GM12891 (cell line): ENCODE data around the gene NCOR2.

Experiments
- DNase-seq: peaks from one replicate; pipeline ENCODE4 v3.0.0; 2011; ENCODE audit warnings: low spot score; ENCODE audit not compliant: insufficient read length
- FAIRE-seq: peaks from 2 replicates; lab custom pipeline; 2011; peaks lifted over from hg19 to GRCh38; lab: Jason Lieb, UNC
- PAX5 ChIP-seq: IDR thresholded peaks from 2 replicates; pipeline ENCODE4 v1.6.1; 2011; ENCODE audit warnings: low read length, moderate library complexity, mild to moderate bottlenecking; ENCODE audit not compliant: insufficient read depth, severe bottlenecking
- POLR2A ChIP-seq: IDR thresholded peaks from 2 replicates; pipeline ENCODE4 v1.6.1; 2011; ENCODE audit warnings: low read depth, low read length, control low read depth
- POLR2AphosphoS5 ChIP-seq: IDR thresholded peaks from 2 replicates; pipeline ENCODE4 v1.6.1; 2011; ENCODE audit warnings: low read depth, low read length, control low read depth
- POU2F2 ChIP-seq: IDR thresholded peaks from 2 replicates; pipeline ENCODE4 v1.6.1; 2011; ENCODE audit warnings: low read depth, mild to moderate bottlenecking, control low read depth, low read length, moderate library complexity
- SPI1 ChIP-seq: IDR thresholded peaks from 2 replicates; pipeline ENCODE4 v1.6.1; 2011; ENCODE audit warnings: low read depth, low read length, control low read depth
- TAF1 ChIP-seq: IDR thresholded peaks from 2 replicates; pipeline ENCODE4 v1.6.1; 2011; ENCODE audit warnings: low read depth, low read length, control low read depth

NCOR2 gene

GRCh38 chr12:124568431-124569374, 1.3 kb upstream of the NCOR2 start:
- peak; percentile 67 for DNase-seq
- TF ChIP-seq PAX5 (no peak), SPI1 (peak; percentile 12; the same call in 1 of the 2 replicates)
- FAIRE-seq: peak; percentile 85

- no peak for FAIRE-seq
- TF ChIP-seq SPI1 (no peak), POU2F2 (no peak), PAX5 (no peak)
- DNase-seq: peak; percentile 93
Measured at GRCh38 chr12:124567673-124568373, 411 bp upstream of the NCOR2 start.

GRCh38 chr12:124566161-124566996, 1.0 kb downstream of the NCOR2 start:
- no peak for TF ChIP-seq POU2F2
- TF ChIP-seq TAF1: no peak
- TF ChIP-seq SPI1: no peak
- no peak for TF ChIP-seq POLR2AphosphoS5
- TF ChIP-seq POLR2A: no peak; the same call in 1 of the 2 replicates
- no peak for TF ChIP-seq PAX5
- peak; percentile 73 for DNase-seq
- FAIRE-seq: peak; percentile 87

GRCh38 chr12:124565656-124566160, 1.7 kb downstream of the NCOR2 start:
- FAIRE-seq: peak; percentile 9
- DNase-seq: no peak
- TF ChIP-seq TAF1 (no peak), SPI1 (no peak)

GRCh38 chr12:124564971-124565491, 2.4 kb downstream of the NCOR2 start:
- no peak for TF ChIP-seq TAF1
- no peak for TF ChIP-seq PAX5
- TF ChIP-seq POU2F2: no peak
- no peak for TF ChIP-seq POLR2AphosphoS5
- TF ChIP-seq POLR2A: no peak
- TF ChIP-seq SPI1: no peak
- FAIRE-seq: no peak
- DNase-seq: no peak

GRCh38 chr12:124564232-124564958, 3.0 kb downstream of the NCOR2 start:
- TF ChIP-seq TAF1: no peak
- no peak for TF ChIP-seq POLR2AphosphoS5
- no peak for DNase-seq
- no peak for FAIRE-seq

GRCh38 chr12:124563809-124564208, 3.6 kb downstream of the NCOR2 start:
- no peak for TF ChIP-seq TAF1
- TF ChIP-seq POU2F2: no peak
- TF ChIP-seq SPI1: no peak
- TF ChIP-seq POLR2AphosphoS5: no peak
- no peak for TF ChIP-seq PAX5
- no peak for TF ChIP-seq POLR2A
- FAIRE-seq (no peak), DNase-seq (no peak)

- no peak for FAIRE-seq
- DNase-seq: no peak
- no peak for TF ChIP-seq TAF1
- no peak for TF ChIP-seq SPI1
- TF ChIP-seq PAX5: no peak
- TF ChIP-seq POLR2A: no peak
- no peak for TF ChIP-seq POU2F2
- TF ChIP-seq POLR2AphosphoS5: no peak
Measured at GRCh38 chr12:124563401-124563800, 4.0 kb downstream of the NCOR2 start.

- no peak for FAIRE-seq
- TF ChIP-seq SPI1 (no peak), POU2F2 (no peak), PAX5 (no peak), TAF1 (no peak), POLR2AphosphoS5 (no peak), POLR2A (no peak)
- no peak for DNase-seq
Measured at GRCh38 chr12:124562796-124563181, 4.6 kb downstream of the NCOR2 start.
